ENCODE measurements around the gene MMUT.
"Not testable (repeated sequence)": the region's sequence is repeated elsewhere in the genome, so short reads cannot be mapped to it uniquely, and the experiment has no call there.

The MMUT gene

GRCh38 chr6:49462927-49463611 lies at the start of gene MMUT, which contains the start of gene CENPQ:
Gene MMUT (minus strand): TSS chr6:49463253. CDS start chr6:49459466, 3,787 bp downstream.
Gene CENPQ (plus strand): TSS chr6:49463370. CDS start chr6:49470177, 6,807 bp downstream.
- DNase-seq (ENCODE audit: extremely low read depth in 1 of 2, low read depth in 1 of 2) = peak; percentile 78 to 90

GRCh38 chr6:49509342-49509741 lies 46.3 kb upstream of the MMUT start:
- DNase-seq (ENCODE audit: extremely low read depth in 1 of 2, low read depth in 1 of 2) = no peak

- no peak for DNase-seq (ENCODE audit: extremely low read depth in 1 of 2, low read depth in 1 of 2)
Measured at GRCh38 chr6:49506569-49507111, 43.6 kb upstream of the MMUT start.

- no peak for DNase-seq (ENCODE audit: extremely low read depth in 1 of 2, low read depth in 1 of 2)
Measured at GRCh38 chr6:49504666-49505065, 41.6 kb upstream of the MMUT start.

GRCh38 chr6:49499623-49500022 lies 36.6 kb upstream of the MMUT start, which contains the start of gene GLYATL3:
Gene GLYATL3 (plus strand): TSS chr6:49499923. CDS start chr6:49511991, 12,068 bp downstream.
- no peak for DNase-seq (ENCODE audit: extremely low read depth in 1 of 2, low read depth in 1 of 2)

GRCh38 chr6:49499126-49499525 lies 36.1 kb upstream of the MMUT start:
- no peak for DNase-seq (ENCODE audit: extremely low read depth in 1 of 2, low read depth in 1 of 2)

- DNase-seq (ENCODE audit: extremely low read depth in 1 of 2, low read depth in 1 of 2) = no peak
Measured at GRCh38 chr6:49497304-49497703, 34.3 kb upstream of the MMUT start.

GRCh38 chr6:49490633-49491032 lies 27.6 kb upstream of the MMUT start:
- no peak for DNase-seq (ENCODE audit: extremely low read depth in 1 of 2, low read depth in 1 of 2)

- not testable (repeated sequence) for DNase-seq (ENCODE audit: extremely low read depth in 1 of 2, low read depth in 1 of 2)
Measured at GRCh38 chr6:49483380-49483779, 20.3 kb upstream of the MMUT start.

GRCh38 chr6:49481846-49482245 lies 18.8 kb upstream of the MMUT start:
- not testable (repeated sequence) for DNase-seq (ENCODE audit: extremely low read depth in 1 of 2, low read depth in 1 of 2)

- no peak for DNase-seq (ENCODE audit: extremely low read depth in 1 of 2, low read depth in 1 of 2)
Measured at GRCh38 chr6:49479308-49479970, 16.4 kb upstream of the MMUT start.

GRCh38 chr6:49476564-49476963 lies 13.5 kb upstream of the MMUT start:
- DNase-seq (ENCODE audit: extremely low read depth in 1 of 2, low read depth in 1 of 2) = not testable (repeated sequence)

GRCh38 chr6:49468042-49468441 lies 5.0 kb upstream of the MMUT start:
- no peak for DNase-seq (ENCODE audit: extremely low read depth in 1 of 2, low read depth in 1 of 2)

GRCh38 chr6:49464691-49465090 lies 1.6 kb upstream of the MMUT start:
- DNase-seq (ENCODE audit: extremely low read depth in 1 of 2, low read depth in 1 of 2) = no peak

GRCh38 chr6:49463612-49463967 lies 537 bp upstream of the MMUT start:
- no peak for DNase-seq (ENCODE audit: extremely low read depth in 1 of 2, low read depth in 1 of 2)

GRCh38 chr6:49462599-49462926 lies 490 bp downstream of the MMUT start:
- no peak for DNase-seq (ENCODE audit: extremely low read depth in 1 of 2, low read depth in 1 of 2)

GRCh38 chr6:49462071-49462470 lies 982 bp downstream of the MMUT start:
- no peak for DNase-seq (ENCODE audit: extremely low read depth in 1 of 2, low read depth in 1 of 2)

- no peak for DNase-seq (ENCODE audit: extremely low read depth in 1 of 2, low read depth in 1 of 2)
Measured at GRCh38 chr6:49457771-49458170, 5.3 kb downstream of the MMUT start.

GRCh38 chr6:49454787-49455709 lies 8.0 kb downstream of the MMUT start:
- no peak for DNase-seq (ENCODE audit: extremely low read depth in 1 of 2, low read depth in 1 of 2)

GRCh38 chr6:49453221-49453620 lies 9.8 kb downstream of the MMUT start:
- no peak for DNase-seq (ENCODE audit: extremely low read depth in 1 of 2, low read depth in 1 of 2)

- DNase-seq (ENCODE audit: extremely low read depth in 1 of 2, low read depth in 1 of 2) = no peak
Measured at GRCh38 chr6:49430866-49431265, 32.2 kb downstream of the MMUT start.

All from stimulated activated CD8-positive, alpha-beta memory T cell treated with anti-CD3 and anti-CD28 coated beads, Interleukin-7, amount 100 ng/mL, for 48 hours (primary cell).